H1 (cell line): ENCODE results near the gene TEX51. TPM values are rescaled to one million over a fixed set of nuclear protein-coding genes. Genes with fewer than 3 reads are reported as not detected.

Source experiments
- CTCF ChIA-PET: fragments of 300-600 bp; sonication (Branson Sonifier 250); formaldehyde crosslinking; loops from one replicate; lab custom pipeline; 2021; ENCODE audit not compliant: partially characterized antibody; lab: Charles Lee
- POLR2A ChIA-PET: fragments of 300-600 bp; sonication (Branson Sonifier 250); formaldehyde crosslinking; loops from one replicate; lab custom pipeline; 2021; ENCODE audit warnings: inconsistent platforms; ENCODE audit not compliant: partially characterized antibody; lab: Charles Lee
- DNase-seq, 2 experiments: peaks; one replicate each; pipeline versions ENCODE4 v3.0.0 to v3.0.0-alpha.2; 2010 to 2022; ENCODE audit warnings: low spot score in 2 of 2, low read depth in 1 of 2, mixed read lengths in 1 of 2
- FAIRE-seq: peaks from 2 replicates; lab custom pipeline; 2011; peaks lifted over from hg19 to GRCh38; lab: Jason Lieb, UNC
- H2AFZ ChIP-seq: 2 replicates; pipeline ENCODE4 v1.8.1; 2012; ENCODE audit warnings: low read length, inconsistent platforms
- H2AK5ac ChIP-seq: 2 replicates; pipeline ENCODE4 v1.6.1; 2013; ENCODE audit warnings: low read depth, low read length
- H2BK120ac ChIP-seq: replicated peaks from 2 replicates; pipeline ENCODE3; 2013; ENCODE audit warnings: low read depth, low read length, inconsistent platforms
- H2BK12ac ChIP-seq: 2 replicates; pipeline ENCODE4 v1.6.1; 2013; ENCODE audit warnings: low read depth, low read length
- H2BK15ac ChIP-seq: 2 replicates; pipeline ENCODE4 v1.6.1; 2013; ENCODE audit warnings: low read length
- H2BK20ac ChIP-seq: 2 replicates; pipeline ENCODE4 v1.6.1; 2013; ENCODE audit warnings: low read length
- H2BK5ac ChIP-seq: 2 replicates; pipeline ENCODE4 v1.6.1; 2013; ENCODE audit warnings: low read depth, low read length
- H3K14ac ChIP-seq: 2 replicates; pipeline ENCODE4 v1.6.1; 2013; ENCODE audit warnings: inconsistent platforms; ENCODE audit not compliant: insufficient read length
- H3K18ac ChIP-seq: 2 replicates; pipeline ENCODE4 v1.6.1; 2013; ENCODE audit warnings: low read length; ENCODE audit errors: extremely low read depth
- H3K23ac ChIP-seq: 2 replicates; pipeline ENCODE4 v1.6.1; 2013; ENCODE audit warnings: inconsistent platforms; ENCODE audit not compliant: insufficient read length
- H3K23me2 ChIP-seq: 2 replicates; pipeline ENCODE4 v1.6.1; 2013; ENCODE audit warnings: low read depth, low read length
- H3K27ac ChIP-seq: 2 replicates; pipeline ENCODE4 v1.6.1; 2011; ENCODE audit warnings: low read depth, low read length, inconsistent platforms
- H3K27me3 ChIP-seq, 4 experiments: replicated peaks in 1 of 4; 1 replicate in 1 of 4; 2 replicates in 3 of 4; pipeline versions ENCODE4 v1.6.1 to v1.8.1; 2011 to 2013; ENCODE audit warnings: low read length in 3 of 4, mild to moderate bottlenecking in 3 of 4, inconsistent platforms in 2 of 4, mixed read lengths in 2 of 4, moderate library complexity in 1 of 4; ENCODE audit not compliant: control insufficient read depth in 3 of 4, insufficient read depth in 3 of 4; ENCODE audit errors: extremely low read depth in 1 of 4
- H3K36me3 ChIP-seq, 4 experiments: 2 replicates each; pipeline versions ENCODE4 v1.6.1 to v1.8.1; 2011 to 2013; ENCODE audit warnings: mild to moderate bottlenecking in 4 of 4, low read length in 3 of 4, moderate library complexity in 2 of 4, control low read depth in 1 of 4, inconsistent platforms in 1 of 4; ENCODE audit not compliant: insufficient read depth in 4 of 4, control insufficient read depth in 2 of 4
- H3K4ac ChIP-seq: replicated peaks from 2 replicates; pipeline ENCODE3; 2013; ENCODE audit warnings: low read length, low read depth, mixed read lengths, inconsistent platforms; ENCODE audit not compliant: insufficient read length
- H3K4me1 ChIP-seq, 4 experiments: replicated peaks in 1 of 4; 1 replicate in 1 of 4; 2 replicates in 3 of 4; pipeline versions ENCODE4 v1.6.1 to v1.8.1; 2011 to 2013; ENCODE audit warnings: low read length in 3 of 4, inconsistent platforms in 2 of 4, mixed read lengths in 1 of 4; ENCODE audit not compliant: insufficient read depth in 4 of 4, control insufficient read depth in 3 of 4
- H3K4me2 ChIP-seq, 2 experiments: 2 replicates each; pipeline versions ENCODE4 v1.6.1 to v1.8.1; 2011 to 2013; ENCODE audit warnings: low read depth in 2 of 2, low read length in 2 of 2, control low read depth in 1 of 2, inconsistent platforms in 1 of 2, mild to moderate bottlenecking in 1 of 2; ENCODE audit not compliant: insufficient read depth in 1 of 2
- H3K4me3 ChIP-seq, 4 experiments: fragments of 200-600, 300-600 bp in 1 of 4; sonication (generic), shearing (Covaris generic), sonication (Bioruptor Twin) in 1 of 4; 2 replicates each; pipeline versions ENCODE4 v1.5.1 to v1.8.1; 2011 to 2016; ENCODE audit warnings: low read length in 4 of 4, low read depth in 3 of 4, control low read depth in 2 of 4, inconsistent platforms in 2 of 4, mild to moderate bottlenecking in 2 of 4, mixed read lengths in 1 of 4, moderate library complexity in 1 of 4; ENCODE audit not compliant: insufficient read depth in 2 of 4; ENCODE audit errors: extremely low read depth in 1 of 4
- H3K56ac ChIP-seq: replicated peaks from 2 replicates; pipeline ENCODE3; 2013; ENCODE audit warnings: low read depth, mild to moderate bottlenecking, mixed read lengths, low read length, inconsistent platforms; ENCODE audit not compliant: insufficient read length
- H3K79me1 ChIP-seq: 2 replicates; pipeline ENCODE4 v1.6.1; 2013; ENCODE audit warnings: low read depth, low read length, control low read depth
- H3K79me2 ChIP-seq, 2 experiments: 2 replicates each; pipeline versions ENCODE4 v1.6.1 to v1.8.1; 2012 to 2013; ENCODE audit warnings: low read length in 2 of 2, mild to moderate bottlenecking in 2 of 2, inconsistent platforms in 1 of 2; ENCODE audit not compliant: insufficient read depth in 2 of 2, control insufficient read depth in 1 of 2
- H3K9ac ChIP-seq, 4 experiments: replicated peaks in 1 of 4; 1 replicate in 1 of 4; 2 replicates in 3 of 4; pipeline versions ENCODE4 v1.6.1 to v1.8.1; 2011 to 2013; ENCODE audit warnings: low read depth in 3 of 4, low read length in 3 of 4, control low read depth in 2 of 4, mild to moderate bottlenecking in 2 of 4, moderate library complexity in 2 of 4, inconsistent platforms in 1 of 4; ENCODE audit errors: extremely low read depth in 1 of 4
- H3K9me3 ChIP-seq, 2 experiments: 2 replicates each; pipeline versions ENCODE4 v1.6.1 to v1.8.1; 2012 to 2013; ENCODE audit warnings: mild to moderate bottlenecking in 2 of 2, moderate library complexity in 2 of 2, control low read depth in 1 of 2, inconsistent platforms in 1 of 2, low read depth in 1 of 2, low read length in 1 of 2, mixed read lengths in 1 of 2; ENCODE audit not compliant: insufficient read depth in 2 of 2
- H4K20me1 ChIP-seq, 2 experiments: replicated peaks in 1 of 2; 2 replicates each; pipeline versions ENCODE3 to v1.8.1; 2011 to 2013; ENCODE audit warnings: inconsistent platforms in 2 of 2, low read length in 2 of 2, mild to moderate bottlenecking in 1 of 2; ENCODE audit not compliant: insufficient read depth in 2 of 2, control insufficient read depth in 1 of 2
- H4K5ac ChIP-seq: 2 replicates; pipeline ENCODE4 v1.6.1; 2013; ENCODE audit warnings: low read length, low read depth, mixed read lengths, inconsistent platforms; ENCODE audit not compliant: insufficient read length
- H4K8ac ChIP-seq: 2 replicates; pipeline ENCODE4 v1.8.0; 2013; ENCODE audit warnings: mild to moderate bottlenecking, moderate library complexity, low read length, inconsistent platforms; ENCODE audit not compliant: insufficient read depth; ENCODE audit errors: extremely low read depth
- H4K91ac ChIP-seq: replicated peaks from 2 replicates; pipeline ENCODE3; 2013; ENCODE audit warnings: low read length, mixed read lengths, inconsistent platforms; ENCODE audit not compliant: insufficient read length
- ASH2L ChIP-seq: fragments of 200-600, 300-600 bp; sonication (generic); IDR thresholded peaks from one replicate; pipeline ENCODE4 v1.7.1; 2017; ENCODE audit warnings: low read length
- ATF2 ChIP-seq: IDR thresholded peaks from 2 replicates; pipeline ENCODE4 v1.6.1; 2012; ENCODE audit warnings: low read length, inconsistent platforms
- BCL11A ChIP-seq, 2 experiments: IDR thresholded peaks; one replicate each; pipeline ENCODE4 v1.6.1; 2011; ENCODE audit warnings: low read depth in 2 of 2, low read length in 2 of 2, mild to moderate bottlenecking in 2 of 2
- E2F6 ChIP-seq: IDR thresholded peaks from 2 replicates; pipeline ENCODE4 v1.6.1; 2012; ENCODE audit warnings: inconsistent platforms
- EGR1 ChIP-seq: IDR thresholded peaks from 2 replicates; pipeline ENCODE4 v1.6.1; 2011; ENCODE audit warnings: low read depth, low read length, borderline replicate concordance
- EZH2 ChIP-seq: fragments of 200-600 bp; sonication (generic); IDR thresholded peaks from 2 replicates; pipeline ENCODE4 v1.7.1; 2012; ENCODE audit warnings: low read depth, mild to moderate bottlenecking, moderate library complexity, low read length, inconsistent platforms; ENCODE audit not compliant: severe bottlenecking
- FOSL1 ChIP-seq: IDR thresholded peaks from 2 replicates; pipeline ENCODE4 v1.6.1; 2011; ENCODE audit warnings: mild to moderate bottlenecking, low read depth, low read length, moderate library complexity; ENCODE audit not compliant: insufficient read depth
- HDAC6 ChIP-seq: IDR thresholded peaks from one replicate; pipeline ENCODE4 v1.7.1; 2012; ENCODE audit warnings: low read depth, mild to moderate bottlenecking, inconsistent platforms, low read length, moderate library complexity
- JUN ChIP-seq: IDR thresholded peaks from 2 replicates; pipeline ENCODE4 v1.6.1; 2011; ENCODE audit warnings: low read depth, mild to moderate bottlenecking, improper control_type of control experiment, low read length
- KDM5A ChIP-seq: fragments of 200-600 bp; IDR thresholded peaks from 2 replicates; pipeline ENCODE4 v1.7.1; 2012; ENCODE audit warnings: mild to moderate bottlenecking, low read length, inconsistent platforms, mixed read lengths
- RFX5 ChIP-seq: IDR thresholded peaks from 2 replicates; pipeline ENCODE4 v1.6.1; 2011; ENCODE audit warnings: low read depth, low read length, improper control_type of control experiment, borderline replicate concordance
- TAF1 ChIP-seq: IDR thresholded peaks from 2 replicates; pipeline ENCODE4 v1.6.1; 2011; ENCODE audit warnings: mild to moderate bottlenecking, low read depth, low read length
- whole genome bisulfite sequencing, 2 experiments: shearing (Covaris generic) in 1 of 2; methylation state at CpG; one replicate each; pipeline versions ENCODE4 v1.1.6 to v1.1.7; 2013 to 2015; ENCODE audit warnings: low lambda C conversion rate in 2 of 2, mixed read lengths in 2 of 2, inconsistent platforms in 1 of 2, low coverage in 1 of 2, missing lambda C conversion rate in 1 of 2; ENCODE audit not compliant: insufficient replicate concordance in 2 of 2, insufficient coverage in 1 of 2, insufficient read length in 1 of 2; ENCODE audit errors: extremely low coverage in 1 of 2, missing lambda C conversion rate in 1 of 2; 5-methylcytosine and 5-hydroxymethylcytosine counted together
- polyA plus RNA-seq, 7 experiments: library from polyadenylated mRNA; depleted of rRNA in 3 of 7; stranded (reverse) in 5 of 7; unstranded in 2 of 7; fragments of >200 nt in 5 of 7; fragments of 200-250 nt in 2 of 7; gene quantifications; 1 replicate in 5 of 7; 2 replicates in 1 of 7; 4 replicates in 1 of 7; pipeline versions ENCODE4 v1.2.1 to v1.2.3, GENCODE V29; 2011 to 2013; ENCODE audit warnings: missing spikeins in 2 of 7, mixed read lengths in 2 of 7
- total RNA-seq: library from RNA; stranded (reverse); fragmentation: NEBNext Ultra II Directional; extraction: Animal tissue kit (Norgen Biotek cat#: 25700); gene quantifications from 2 replicates; pipeline ENCODE4 v1.2.1, GENCODE V29; 2021

Gene TEX51
- total and polyA plus RNA-seq, 2 of the 8 experiments (the other 6 are each of a cell fraction or from before 2014, with no cell fraction given): not detected

- H3K23me2 ChIP-seq: no peaks in the 10 kb centered on the region
- no peak overlapping the region for H3K27ac ChIP-seq
- no peak overlapping the region for H2BK20ac ChIP-seq
- H2AFZ ChIP-seq: no peak overlapping the region
- no peaks in the 10 kb centered on the region for H3K36me3 ChIP-seq
- no peak overlapping the region for H3K4me2 ChIP-seq
- no peaks in the 10 kb centered on the region for H3K79me2 ChIP-seq
- H3K14ac ChIP-seq: no peak overlapping the region
- H3K9ac ChIP-seq: no peak overlapping the region
- no peaks in the 10 kb centered on the region for H3K79me1 ChIP-seq
- H3K9me3 ChIP-seq: peaks cover 0 to 2% of the 10 kb centered on the region in 2 experiments; a peak in 1 of 4 replicates
- peaks cover 5 to 11% (median 9%) of the 10 kb centered on the region in 4 experiments for H3K4me1 ChIP-seq
- H3K18ac ChIP-seq: no peak overlapping the region
- no peak overlapping the region for H2AK5ac ChIP-seq
- CTCF ChIA-PET: interaction anchor here (1.1 kb wide), 1 partner anchor 21 kb away, joined by 3 read pairs; no protein-coding TSS in a partner anchor
- no peaks in the 10 kb centered on the region for H4K20me1 ChIP-seq
- no peak overlapping the region for H2BK15ac ChIP-seq
- H2BK5ac ChIP-seq: no peak overlapping the region
- H3K23ac ChIP-seq: no peak overlapping the region
- POLR2A ChIA-PET: no interaction called here
- H2BK120ac ChIP-seq: no peak overlapping the region
- H2BK12ac ChIP-seq: no peak overlapping the region
- FAIRE-seq (no peak), DNase-seq (no peak)
- H4K91ac ChIP-seq: no peak overlapping the region
- H3K4me3 ChIP-seq: no peak overlapping the region
- 92% methylated on average over 3 of the region's 3 CpGs; no CpG with 5 or more reads in 1 of the 2 experiments for WGBS, 2 experiments
- no peak overlapping the region for H4K5ac ChIP-seq
- H4K8ac ChIP-seq: no peak overlapping the region
- peaks cover 0 to 15% (median 7%) of the 10 kb centered on the region in 4 experiments; a peak in 5 of 7 replicates for H3K27me3 ChIP-seq
- H3K56ac ChIP-seq: no peak overlapping the region
- H3K4ac ChIP-seq: no peak overlapping the region
- no peak for TF ChIP-seq TAF1
- no peak for TF ChIP-seq RFX5
- no peak for TF ChIP-seq JUN
- no peak for TF ChIP-seq FOSL1
- no peak for TF ChIP-seq EZH2
- no peak for TF ChIP-seq ATF2
- TF ChIP-seq ASH2L: no peak
- TF ChIP-seq KDM5A: no peak
- no peak for TF ChIP-seq E2F6
- no peak for TF ChIP-seq HDAC6
- TF ChIP-seq EGR1: no peak
- TF ChIP-seq BCL11A (IDR thresholded peaks at IDR 0.05; ENCODE audit: low read depth in 2 of 2, low read length in 2 of 2): no peak
Observed at GRCh38 chr2:126950504-126950903, 51.8 kb downstream of the TEX51 start.
